Renal cortex interstitium (tissue), 11 donors: ENCODE results near the gene MAST3. TPM values are rescaled to one million over a fixed set of nuclear protein-coding genes. Genes with fewer than 3 reads are reported as not detected.

Source experiments
- DNase-seq, 11 donors: peaks; one replicate each; pipeline ENCODE4 v3.0.0-alpha.2; 2013; ENCODE audit warnings: low read depth in 9 of 11, low spot score in 4 of 11; ENCODE audit errors: extremely low read depth in 1 of 11
- polyA plus RNA-seq, 3 donors: library from polyadenylated mRNA; unstranded; fragments of 120-200 nt; gene quantifications; one replicate each; pipeline ENCODE4 v1.2.1, GENCODE V29; 2013; ENCODE audit not compliant: insufficient read length in 3 of 3

The MAST3 gene
- polyA plus RNA-seq, 3 donors: 4.6 to 9.2 (median 5.5) TPM

DNA sequence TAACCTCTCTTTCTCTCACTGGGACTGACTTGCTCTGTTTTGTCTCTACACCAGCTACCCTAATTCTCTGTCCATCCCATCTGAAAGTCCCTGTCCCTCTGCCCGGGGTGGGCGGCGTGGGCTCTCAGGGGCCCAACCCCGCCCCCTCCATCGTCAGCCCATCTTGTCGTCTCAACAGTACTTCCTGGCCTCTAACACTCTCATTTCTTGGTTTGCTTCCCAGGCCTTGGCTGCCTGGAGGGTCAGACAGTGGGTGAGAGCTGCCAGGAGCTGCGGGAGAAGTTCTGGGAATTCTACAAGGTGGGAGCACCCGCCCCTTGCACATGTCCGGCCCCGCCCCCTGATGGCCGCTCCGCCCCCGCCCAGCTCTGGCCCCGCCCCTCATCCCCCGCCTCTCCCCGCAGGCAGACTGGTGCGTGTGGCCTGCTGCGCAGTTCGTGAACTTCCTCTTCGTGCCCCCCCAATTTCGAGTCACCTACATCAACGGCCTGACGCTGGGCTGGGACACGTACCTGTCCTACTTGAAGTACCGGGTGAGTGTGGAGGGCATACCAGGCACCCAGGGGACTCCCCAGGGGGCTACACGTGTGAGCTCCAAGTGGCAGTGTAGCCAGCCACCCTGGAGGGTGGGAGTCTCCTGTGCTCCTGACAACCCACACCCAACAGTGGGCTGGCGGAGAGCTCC, 97.1 kb downstream of the MAST3 start:
- no peak for DNase-seq

GRCh38 chr19:18196511-18196845, 98.9 kb downstream of the MAST3 start:
- no peak for DNase-seq

- no peak for DNase-seq
Measured at GRCh38 chr19:18197306-18197705, 99.7 kb downstream of the MAST3 start.

- DNase-seq: no peak
Measured at GRCh38 chr19:18197941-18198340, 100.4 kb downstream of the MAST3 start.

DNA sequence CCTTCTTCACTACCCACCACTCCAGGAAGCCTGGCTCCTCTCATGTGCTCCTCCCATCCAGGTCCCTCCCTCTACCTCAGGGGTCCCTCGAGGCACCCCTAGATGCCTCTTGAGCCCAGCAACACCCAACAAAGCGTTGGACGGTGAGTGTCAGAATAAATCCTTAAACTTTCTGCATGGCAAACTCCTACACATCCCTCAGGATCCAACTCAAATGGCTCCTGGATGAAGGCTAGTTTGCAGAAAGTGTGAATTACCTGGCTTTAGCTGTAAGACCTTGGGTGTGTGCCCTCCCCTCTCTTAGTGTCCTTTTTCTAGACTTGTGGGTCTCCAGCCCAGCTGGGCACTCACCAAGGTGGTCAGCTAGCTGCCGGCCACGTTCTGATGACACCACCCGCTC, 100.8 kb downstream of the MAST3 start:
- no peak for DNase-seq

Other genes starting within 250 kb of the MAST3 start
- 1 to 10 TPM; 3.2 to 4.5 (median 3.3) TPM for gene JAK3, start 249.8 kb upstream of the MAST3 start, polyA plus RNA-seq
- 1,000 to 10,000 TPM in 2 of 3 donors, 100 to 1,000 TPM in 1; 861 to 1,272 (median 1,083) TPM for gene RPL18A, start 237.9 kb upstream of the MAST3 start, polyA plus RNA-seq
- gene SLC5A5, start 225.8 kb upstream of the MAST3 start, polyA plus RNA-seq: under 1 TPM; 0.05 to 0.07 (median 0.06) TPM
- 10 to 100 TPM; 46.5 to 87.2 (median 70.7) TPM for gene CCDC124, start 164.8 kb upstream of the MAST3 start, polyA plus RNA-seq
- gene KCNN1, start 130.7 kb upstream of the MAST3 start, polyA plus RNA-seq: 1 to 10 TPM; 4.8 to 8.4 (median 5.7) TPM
- gene ARRDC2, start 89.6 kb upstream of the MAST3 start, polyA plus RNA-seq: 1 to 10 TPM; 3.4 to 7.5 (median 3.8) TPM
- under 1 TPM; 0.16 to 0.44 (median 0.23) TPM for gene IL12RB1, start 10.8 kb upstream of the MAST3 start, polyA plus RNA-seq
- gene PIK3R2, start 55.4 kb downstream of the MAST3 start, polyA plus RNA-seq: 10 to 100 TPM; 20.1 to 38.9 (median 30.4) TPM
- gene IFI30, start 76.0 kb downstream of the MAST3 start, polyA plus RNA-seq: 10 to 100 TPM; 11.4 to 20.4 (median 11.7) TPM
- 10 to 100 TPM in 1 of 3 donors, 1 to 10 TPM in 2; 7.9 to 10.3 (median 8.2) TPM for gene MPV17L2, start 95.4 kb downstream of the MAST3 start, polyA plus RNA-seq
- gene RAB3A, start 106.3 kb downstream of the MAST3 start, polyA plus RNA-seq: 1 to 10 TPM; 4.9 to 6.5 (median 5.4) TPM
- 1 to 10 TPM in 1 of 3 donors, under 1 TPM in 2; 0.30 to 1.8 (median 0.79) TPM for gene PDE4C, start 128.7 kb downstream of the MAST3 start, polyA plus RNA-seq
- gene IQCN, start 176.7 kb downstream of the MAST3 start, polyA plus RNA-seq: 10 to 100 TPM in 1 of 3 donors, 1 to 10 TPM in 2; 6.6 to 12.2 (median 7.2) TPM
- gene JUND, start 183.8 kb downstream of the MAST3 start, polyA plus RNA-seq: 100 to 1,000 TPM in 2 of 3 donors, 10 to 100 TPM in 1; 71.4 to 135 (median 103) TPM
- gene LSM4, start 225.3 kb downstream of the MAST3 start, polyA plus RNA-seq: 100 to 1,000 TPM in 2 of 3 donors, 10 to 100 TPM in 1; 84.2 to 120 (median 108) TPM
- 10 to 100 TPM; 20.9 to 35.3 (median 22.0) TPM for gene PGPEP1, start 242.8 kb downstream of the MAST3 start, polyA plus RNA-seq